ENCODE results near the gene SCGB1D2. TPM values are rescaled to one million over a fixed set of nuclear protein-coding genes. Genes with fewer than 3 reads are reported as not detected.

Gene SCGB1D2
- total RNA-seq, 1 experiment from 2014 or later, result not detected

GRCh38 chr11:62208785-62209144 lies 33.3 kb upstream of the SCGB1D2 start:
- no peak overlapping the region for H3K27ac ChIP-seq (ENCODE audit: low read length)
- BruUV-seq (replicated peaks), result no TSS peak
- no peak for TF ChIP-seq CTCF (conservative IDR thresholded peaks at IDR 0.05; ENCODE audit: low read depth, low read length)
- TF ChIP-seq EZH2 (IDR thresholded peaks at IDR 0.05; ENCODE audit: low read length, unreplicated experiment), result no peak
- no peak for TF ChIP-seq EZH2phosphoT487 (IDR thresholded peaks at IDR 0.05; ENCODE audit: borderline replicate concordance, low read length)
- intact Hi-C loops (cut with micrococcal nuclease), result loop anchor here (1.0 to 10.0 kb wide), 2 partner anchors 37 to 334 kb away; no protein-coding TSS in a partner anchor
- no peaks in the 10 kb centered on the region for H4K20me1 ChIP-seq (ENCODE audit: low read length)
- H3K4me2 ChIP-seq (ENCODE audit: low read length), result 0 out of 2 replicates have a peak overlapping the region, but pooled peaks have one; percentile 9
- H3K9ac ChIP-seq (ENCODE audit: low read length), result no peak overlapping the region
- H3K4me3 ChIP-seq (ENCODE audit: low read length), result no peak overlapping the region
- H3F3A ChIP-seq (ENCODE audit: low read length, unreplicated experiment), result no peaks in the 10 kb centered on the region
- CTCF ChIA-PET, result no interaction called here
- ATAC-seq (no peak), DNase-seq (no peak)
- peaks cover 30% of the 10 kb centered on the region for H3K27me3 ChIP-seq (ENCODE audit: low read length)
- H2AFZ ChIP-seq (ENCODE audit: low read length), result no peak overlapping the region
- H3K9me2 ChIP-seq (replicated peaks; ENCODE audit: low read length), result no peaks in the 10 kb centered on the region
- H3K79me2 ChIP-seq (ENCODE audit: low read length), result no peaks in the 10 kb centered on the region
- no peaks in the 10 kb centered on the region for H3K36me3 ChIP-seq (ENCODE audit: low read depth, low read length)
- POLR2A ChIA-PET (ENCODE audit: unreplicated experiment), result no interaction called here
- no peaks in the 10 kb centered on the region for H3K9me3 ChIP-seq (ENCODE audit: low read length)
- H3K4me1 ChIP-seq (ENCODE audit: insufficient read depth, low read length), result peaks cover 6% of the 10 kb centered on the region; the same call in 1 of the 2 replicates

- CTCF ChIA-PET, result interaction anchor here (0.6 to 1.1 kb wide), 5 partner anchors 93 to 161 kb away, joined by 3 to 5 read pairs (median 4); partner anchors contain the start of gene ASRGL1
- Histone ChIP-seq H3K9me3 (ENCODE audit: low read length) (peaks cover 6% of the 10 kb centered on the region; the same call in 1 of the 2 replicates), H3K36me3 (ENCODE audit: low read depth, low read length) (no peaks in the 10 kb centered on the region), H2AFZ (ENCODE audit: low read length) (no peak overlapping the region), H3K9me2 (replicated peaks; ENCODE audit: low read length) (no peaks in the 10 kb centered on the region), H3K27ac (ENCODE audit: low read length) (no peak overlapping the region), H4K20me1 (ENCODE audit: low read length) (no peaks in the 10 kb centered on the region), H3K4me3 (ENCODE audit: low read length) (no peak overlapping the region), H3K27me3 (ENCODE audit: low read length) (peaks cover 19% of the 10 kb centered on the region; the same call in 1 of the 2 replicates), H3F3A (ENCODE audit: low read length, unreplicated experiment) (no peaks in the 10 kb centered on the region), H3K79me2 (ENCODE audit: low read length) (no peaks in the 10 kb centered on the region), H3K4me2 (ENCODE audit: low read length) (no peak overlapping the region), H3K4me1 (ENCODE audit: insufficient read depth, low read length) (no peaks in the 10 kb centered on the region), H3K9ac (ENCODE audit: low read length) (no peak overlapping the region)
- DNase-seq (peak; percentile 66), ATAC-seq (peak; percentile 38; the same call in 1 of the 2 replicates)
- POLR2A ChIA-PET (ENCODE audit: unreplicated experiment), result no interaction called here
- intact Hi-C loops (cut with micrococcal nuclease), result loop anchor here (1.0 kb wide), 2 partner anchors 94 to 161 kb away; no protein-coding TSS in a partner anchor
- TF ChIP-seq EZH2phosphoT487 (IDR thresholded peaks at IDR 0.05; ENCODE audit: borderline replicate concordance, low read length), result no peak
- TF ChIP-seq CTCF (conservative IDR thresholded peaks at IDR 0.05; ENCODE audit: low read depth, low read length), result peak; percentile 89
- TF ChIP-seq EZH2 (IDR thresholded peaks at IDR 0.05; ENCODE audit: low read length, unreplicated experiment), result no peak
- no TSS peak for BruUV-seq (replicated peaks)
Observed at GRCh38 chr11:62217191-62217748, 24.8 kb upstream of the SCGB1D2 start.

GRCh38 chr11:62221498-62221897 lies 20.5 kb upstream of the SCGB1D2 start:
- DNase-seq, result no peak

More at GRCh38 chr11:62221498-62221897, 20.5 kb upstream of the SCGB1D2 start:
- Histone ChIP-seq H3F3A (ENCODE audit: low read length, unreplicated experiment) (no peaks in the 10 kb centered on the region), H2AFZ (ENCODE audit: low read length) (no peak overlapping the region), H3K4me2 (ENCODE audit: low read length) (no peak overlapping the region), H4K20me1 (ENCODE audit: low read length) (no peaks in the 10 kb centered on the region), H3K9ac (ENCODE audit: low read length) (no peak overlapping the region), H3K79me2 (ENCODE audit: low read length) (no peaks in the 10 kb centered on the region), H3K9me3 (ENCODE audit: low read length) (peaks cover 34% of the 10 kb centered on the region), H3K27me3 (ENCODE audit: low read length) (no peaks in the 10 kb centered on the region), H3K9me2 (replicated peaks; ENCODE audit: low read length) (no peaks in the 10 kb centered on the region), H3K4me3 (ENCODE audit: low read length) (no peak overlapping the region), H3K27ac (ENCODE audit: low read length) (no peak overlapping the region), H3K36me3 (ENCODE audit: low read depth, low read length) (no peaks in the 10 kb centered on the region), H3K4me1 (ENCODE audit: insufficient read depth, low read length) (no peaks in the 10 kb centered on the region)
- no TSS peak for BruUV-seq (replicated peaks)
- ATAC-seq, result no peak
- TF ChIP-seq CTCF (conservative IDR thresholded peaks at IDR 0.05; ENCODE audit: low read depth, low read length) (no peak), EZH2phosphoT487 (IDR thresholded peaks at IDR 0.05; ENCODE audit: borderline replicate concordance, low read length) (no peak)
- ChIA-PET CTCF (interaction anchor here (0.6 kb wide), 1 partner anchor 107 kb away, joined by 3 read pairs; no protein-coding TSS in a partner anchor), POLR2A (ENCODE audit: unreplicated experiment) (no interaction called here)
- intact Hi-C loops (cut with micrococcal nuclease), result no loop called here
